Lower lobe of right lung (tissue), 2 donors: ENCODE results near the gene ADGRB3. TPM values are rescaled to one million over a fixed set of nuclear protein-coding genes. Genes with fewer than 3 reads are reported as not detected.

Source experiments
- ATAC-seq, 2 donors: fragments of 200-7000 bp; cut with Tn5 transposase; one replicate each; pipeline ENCODE4 v1.9.1; 2020 to 2022; ENCODE audit warnings: mild to moderate bottlenecking in 2 of 2, moderate library complexity in 2 of 2
- DNase-seq: peaks from one replicate; pipeline ENCODE4 v3.0.0-alpha.2; 2020
- H3K27ac ChIP-seq: fragments of 200-600 bp; one replicate; pipeline ENCODE4 v1.8.0; 2022
- H3K27me3 ChIP-seq: fragments of 200-600 bp; one replicate; pipeline ENCODE4 v1.8.0; 2022; ENCODE audit warnings: low read depth
- H3K36me3 ChIP-seq: fragments of 200-600 bp; one replicate; pipeline ENCODE4 v1.8.0; 2022; ENCODE audit warnings: mild to moderate bottlenecking
- H3K4me1 ChIP-seq: fragments of 200-600 bp; one replicate; pipeline ENCODE4 v1.8.0; 2022
- H3K4me3 ChIP-seq: fragments of 200-600 bp; one replicate; pipeline ENCODE4 v1.8.0; 2022; ENCODE audit warnings: mild to moderate bottlenecking
- H3K9me3 ChIP-seq: fragments of 200-600 bp; one replicate; pipeline ENCODE4 v1.8.0; 2022
- intact Hi-C: fragments of 100-400 bp; cut with DNase I; formaldehyde crosslinking; loops from one replicate; pipeline ENCODE4 v1.11.0; 2022
- total RNA-seq: library from RNA; stranded (reverse); fragmentation: NEBNext Ultra II Directional; extraction: Animal tissue kit (Norgen Biotek cat#: 25700); gene quantifications from one replicate; pipeline ENCODE4 v1.2.1, GENCODE V29; 2021
- TF ChIP-seq, protein P1 (sequence below): fragments of 200-600 bp; IDR thresholded peaks from one replicate; pipeline ENCODE4 v1.8.0; 2022; ENCODE audit warnings: antibody characterized with exemption, mild to moderate bottlenecking
- donor health status: DM: no; HTN: yes; CAD: no; lungs with severe emphysema.

Gene ADGRB3
- total RNA-seq, 1 donor from 2014 or later = 2.3 TPM

DNA sequence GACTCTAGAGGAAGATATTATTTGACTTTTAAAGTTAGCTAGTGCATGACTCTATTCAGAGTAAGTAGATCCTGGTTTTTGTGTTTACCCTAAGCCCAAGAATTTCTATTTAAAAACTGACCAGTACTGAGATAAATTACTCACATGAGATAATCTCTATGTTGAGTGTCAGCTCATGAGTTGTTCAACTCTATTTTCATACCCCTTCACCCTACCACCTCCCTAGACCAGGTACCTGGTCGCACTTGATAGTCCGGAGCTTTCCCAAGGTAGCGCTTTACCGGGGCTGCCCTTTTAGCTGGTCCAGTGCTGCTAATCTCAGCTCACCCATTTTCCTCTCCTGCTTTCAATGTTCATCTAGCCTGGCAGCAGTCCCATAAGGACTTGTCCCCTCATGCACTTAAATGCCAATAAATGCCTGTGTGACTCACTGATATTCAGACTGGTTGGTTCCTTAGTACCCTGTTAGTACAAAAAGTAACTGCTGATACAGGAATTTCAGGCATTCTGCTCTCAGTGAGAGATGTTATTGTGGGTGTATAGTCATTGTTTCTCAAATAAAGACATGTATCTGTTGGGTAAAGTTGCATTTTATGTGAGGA is 503.9 kb downstream of the ADGRB3 start:
- no peaks in the 10 kb centered on the region for H3K9me3 ChIP-seq
- no peak overlapping the region for H3K4me3 ChIP-seq
- no peak for ATAC-seq
- intact Hi-C loops = no loop called here
- DNase-seq = no peak
- no peak overlapping the region for H3K27ac ChIP-seq
- no peaks in the 10 kb centered on the region for H3K27me3 ChIP-seq
- H3K4me1 ChIP-seq = no peaks in the 10 kb centered on the region
- TF ChIP-seq, protein P1, sequence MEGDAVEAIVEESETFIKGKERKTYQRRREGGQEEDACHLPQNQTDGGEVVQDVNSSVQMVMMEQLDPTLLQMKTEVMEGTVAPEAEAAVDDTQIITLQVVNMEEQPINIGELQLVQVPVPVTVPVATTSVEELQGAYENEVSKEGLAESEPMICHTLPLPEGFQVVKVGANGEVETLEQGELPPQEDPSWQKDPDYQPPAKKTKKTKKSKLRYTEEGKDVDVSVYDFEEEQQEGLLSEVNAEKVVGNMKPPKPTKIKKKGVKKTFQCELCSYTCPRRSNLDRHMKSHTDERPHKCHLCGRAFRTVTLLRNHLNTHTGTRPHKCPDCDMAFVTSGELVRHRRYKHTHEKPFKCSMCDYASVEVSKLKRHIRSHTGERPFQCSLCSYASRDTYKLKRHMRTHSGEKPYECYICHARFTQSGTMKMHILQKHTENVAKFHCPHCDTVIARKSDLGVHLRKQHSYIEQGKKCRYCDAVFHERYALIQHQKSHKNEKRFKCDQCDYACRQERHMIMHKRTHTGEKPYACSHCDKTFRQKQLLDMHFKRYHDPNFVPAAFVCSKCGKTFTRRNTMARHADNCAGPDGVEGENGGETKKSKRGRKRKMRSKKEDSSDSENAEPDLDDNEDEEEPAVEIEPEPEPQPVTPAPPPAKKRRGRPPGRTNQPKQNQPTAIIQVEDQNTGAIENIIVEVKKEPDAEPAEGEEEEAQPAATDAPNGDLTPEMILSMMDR = no peak
- no peaks in the 10 kb centered on the region for H3K36me3 ChIP-seq

DNA sequence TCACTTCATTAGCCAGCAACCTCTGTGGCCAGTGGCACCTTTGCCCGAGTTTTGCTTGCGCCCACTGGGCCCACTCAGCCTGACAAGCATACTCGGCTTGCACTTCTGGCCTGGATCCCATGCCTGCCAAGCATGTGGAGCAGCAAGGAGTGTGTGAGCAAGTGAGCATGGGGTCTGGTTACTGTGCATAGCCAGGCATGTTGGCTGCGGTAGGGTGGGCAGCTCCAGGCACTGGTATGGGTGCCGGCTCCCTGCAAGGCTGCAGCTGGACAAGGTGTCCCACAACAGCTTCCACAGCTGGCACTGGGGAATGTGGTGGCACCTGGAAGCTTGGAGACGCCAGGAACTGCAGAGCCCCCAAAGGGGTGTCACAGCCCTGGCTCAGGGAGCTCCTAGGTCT is 510.0 kb downstream of the ADGRB3 start:
- Histone ChIP-seq H3K36me3 (no peaks in the 10 kb centered on the region), H3K4me1 (no peaks in the 10 kb centered on the region), H3K9me3 (no peaks in the 10 kb centered on the region), H3K4me3 (no peak overlapping the region), H3K27me3 (no peaks in the 10 kb centered on the region), H3K27ac (no peak overlapping the region)
- TF ChIP-seq, protein P1 = no peak
- DNase-seq (no peak), ATAC-seq (no peak)
- intact Hi-C loops = no loop called here

DNA sequence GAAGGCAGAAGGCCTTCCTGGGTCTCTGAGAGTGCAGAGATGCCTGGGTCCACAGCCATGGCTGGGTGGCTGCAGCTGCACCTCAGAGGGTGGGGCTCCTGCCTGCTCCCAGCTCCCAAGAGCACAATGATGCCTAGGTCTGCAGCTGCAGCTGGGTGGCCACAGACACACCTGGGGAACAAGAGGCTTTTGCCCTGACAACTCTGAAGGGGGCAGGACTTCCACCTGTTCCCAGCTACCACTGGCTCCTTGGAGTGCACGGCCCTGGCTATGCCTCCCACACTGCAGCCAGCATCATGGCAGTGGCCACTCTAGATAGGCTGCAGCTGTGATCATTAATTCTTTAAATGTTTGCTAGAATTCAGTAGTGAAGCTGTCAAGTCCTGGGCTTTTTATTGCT is 511.3 kb downstream of the ADGRB3 start:
- Histone ChIP-seq H3K36me3 (no peaks in the 10 kb centered on the region), H3K9me3 (no peaks in the 10 kb centered on the region), H3K4me3 (no peak overlapping the region), H3K27ac (no peak overlapping the region), H3K4me1 (no peaks in the 10 kb centered on the region), H3K27me3 (no peaks in the 10 kb centered on the region)
- DNase-seq (no peak), ATAC-seq (peak in 1 of 2 donors; percentile 25)
- TF ChIP-seq, protein P1 = no peak
- intact Hi-C loops = no loop called here

DNA sequence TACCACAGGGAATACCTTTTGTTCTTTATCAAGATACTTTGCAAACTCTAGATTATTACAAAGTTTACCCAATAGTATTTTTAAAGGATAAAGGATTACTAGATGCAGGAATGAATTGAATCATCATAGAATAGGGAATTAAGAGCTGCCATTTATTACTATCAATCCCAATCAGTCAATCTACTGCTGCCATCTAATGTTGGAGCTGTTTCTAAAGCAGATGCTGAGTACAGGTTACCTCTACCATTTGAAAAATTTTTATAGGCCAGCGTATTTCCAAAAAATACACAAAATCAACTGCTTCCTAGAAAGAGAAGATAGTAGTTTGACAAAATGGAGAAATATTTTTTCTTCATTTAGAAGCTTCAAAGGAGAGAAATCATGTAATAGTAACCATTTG is 520.4 kb downstream of the ADGRB3 start:
- H3K4me1 ChIP-seq = no peaks in the 10 kb centered on the region
- H3K9me3 ChIP-seq = no peaks in the 10 kb centered on the region
- no peaks in the 10 kb centered on the region for H3K27me3 ChIP-seq
- H3K4me3 ChIP-seq = no peak overlapping the region
- no peak overlapping the region for H3K27ac ChIP-seq
- TF ChIP-seq, protein P1 = no peak
- DNase-seq (no peak), ATAC-seq (no peak)
- H3K36me3 ChIP-seq = no peaks in the 10 kb centered on the region
- intact Hi-C loops = no loop called here

DNA sequence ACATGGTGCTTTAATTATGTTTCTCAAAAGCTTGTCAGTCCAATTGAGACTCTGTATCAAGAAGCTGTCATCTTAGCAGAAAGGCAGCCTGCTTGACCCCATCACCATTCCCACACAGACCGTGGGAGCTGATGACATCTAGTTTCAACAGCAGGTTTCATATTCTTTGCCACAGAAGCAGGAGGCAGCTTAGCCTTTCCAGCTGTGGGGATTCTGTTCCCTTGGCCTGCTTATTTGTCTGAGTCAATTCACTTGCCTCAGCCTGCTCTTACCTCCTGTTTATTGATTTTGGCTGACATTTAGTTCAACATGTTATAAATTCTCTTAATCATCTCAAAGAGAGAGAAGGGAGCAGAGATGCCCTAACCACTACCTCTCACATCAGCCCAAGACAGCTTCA is 527.7 kb downstream of the ADGRB3 start:
- TF ChIP-seq, protein P1 = no peak
- H3K4me3 ChIP-seq = no peak overlapping the region
- H3K27me3 ChIP-seq = no peaks in the 10 kb centered on the region
- ATAC-seq = no peak
- intact Hi-C loops = no loop called here
- H3K36me3 ChIP-seq = no peaks in the 10 kb centered on the region
- no peak overlapping the region for H3K27ac ChIP-seq
- DNase-seq = no peak
- no peaks in the 10 kb centered on the region for H3K9me3 ChIP-seq
- no peaks in the 10 kb centered on the region for H3K4me1 ChIP-seq
